ENCODE results near the gene VAV2.

VAV2 gene

GRCh38 chr9:133717113-133718031 is 274.8 kb downstream of the VAV2 start:
- Histone ChIP-seq H3K36me3 (ENCODE audit: control insufficient read depth, insufficient read depth, low read length) (peaks cover 3% of the 10 kb centered on the region), H3K4me3 (ENCODE audit: extremely low read depth, insufficient read depth, low read length, poor library complexity, severe bottlenecking) (no peak overlapping the region), H3K27ac (ENCODE audit: low read depth, low read length, severe bottlenecking) (no peak overlapping the region), H3K4me1 (ENCODE audit: control insufficient read depth, insufficient read depth, low read length, poor library complexity, severe bottlenecking) (peaks cover 42% of the 10 kb centered on the region), H3K9me3 (ENCODE audit: control insufficient read depth, low read length) (no peaks in the 10 kb centered on the region)
- 95% methylated on average over 18 to 20 of the region's 20 CpGs for WGBS, 2 experiments (ENCODE audit: insufficient coverage in 2 of 2)

DNA sequence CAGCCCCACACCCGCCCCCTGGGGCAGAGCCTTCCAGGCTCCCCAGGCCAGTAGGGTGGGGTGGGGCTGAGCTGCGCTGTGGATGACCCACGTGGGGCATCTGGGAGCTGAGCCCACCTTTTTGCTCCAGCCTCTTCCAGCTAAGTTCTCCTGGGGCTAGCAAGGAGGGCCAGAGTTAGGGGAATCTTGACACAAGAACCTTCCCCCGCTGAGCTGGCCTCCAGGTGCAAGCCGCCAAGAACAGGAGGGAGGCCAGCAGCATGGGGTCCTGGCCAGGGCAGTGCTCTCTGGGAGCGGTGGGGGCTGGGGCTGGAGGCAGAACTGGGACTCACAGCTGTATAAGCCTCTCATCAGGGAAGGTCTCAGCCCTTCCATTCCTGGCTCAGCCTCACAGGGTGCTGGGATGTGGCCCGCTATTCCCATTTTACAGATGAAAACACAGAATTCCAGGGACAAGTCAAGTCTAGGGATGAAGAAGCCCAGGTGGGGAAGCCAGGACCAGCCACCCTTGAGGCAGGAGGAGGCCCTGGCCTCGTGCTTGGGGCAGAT is 275.5 kb downstream of the VAV2 start:
- Histone ChIP-seq H3K4me1 (ENCODE audit: control insufficient read depth, insufficient read depth, low read length, poor library complexity, severe bottlenecking) (peaks cover 50% of the 10 kb centered on the region), H3K4me3 (ENCODE audit: extremely low read depth, insufficient read depth, low read length, poor library complexity, severe bottlenecking) (no peak overlapping the region), H3K9me3 (ENCODE audit: control insufficient read depth, low read length) (no peaks in the 10 kb centered on the region), H3K36me3 (ENCODE audit: control insufficient read depth, insufficient read depth, low read length) (peaks cover 3% of the 10 kb centered on the region), H3K27ac (ENCODE audit: low read depth, low read length, severe bottlenecking) (peak overlapping the region; percentile 99)
- 76 to 84% methylated on average over 5 to 8 of the region's 8 CpGs for WGBS, 2 experiments (ENCODE audit: insufficient coverage in 2 of 2)

- H3K27ac ChIP-seq (ENCODE audit: low read depth, low read length, severe bottlenecking): peak overlapping the region; percentile 99
- H3K9me3 ChIP-seq (ENCODE audit: control insufficient read depth, low read length): no peaks in the 10 kb centered on the region
- peaks cover 2% of the 10 kb centered on the region for H3K36me3 ChIP-seq (ENCODE audit: control insufficient read depth, insufficient read depth, low read length)
- WGBS, 2 experiments (ENCODE audit: insufficient coverage in 2 of 2): 85 to 87% methylated on average over 17 to 19 of the region's 21 CpGs
- peaks cover 56% of the 10 kb centered on the region for H3K4me1 ChIP-seq (ENCODE audit: control insufficient read depth, insufficient read depth, low read length, poor library complexity, severe bottlenecking)
- no peak overlapping the region for H3K4me3 ChIP-seq (ENCODE audit: extremely low read depth, insufficient read depth, low read length, poor library complexity, severe bottlenecking)
These were observed 276.1 kb downstream of the VAV2 start for GRCh38 chr9:133715866-133716563.

DNA sequence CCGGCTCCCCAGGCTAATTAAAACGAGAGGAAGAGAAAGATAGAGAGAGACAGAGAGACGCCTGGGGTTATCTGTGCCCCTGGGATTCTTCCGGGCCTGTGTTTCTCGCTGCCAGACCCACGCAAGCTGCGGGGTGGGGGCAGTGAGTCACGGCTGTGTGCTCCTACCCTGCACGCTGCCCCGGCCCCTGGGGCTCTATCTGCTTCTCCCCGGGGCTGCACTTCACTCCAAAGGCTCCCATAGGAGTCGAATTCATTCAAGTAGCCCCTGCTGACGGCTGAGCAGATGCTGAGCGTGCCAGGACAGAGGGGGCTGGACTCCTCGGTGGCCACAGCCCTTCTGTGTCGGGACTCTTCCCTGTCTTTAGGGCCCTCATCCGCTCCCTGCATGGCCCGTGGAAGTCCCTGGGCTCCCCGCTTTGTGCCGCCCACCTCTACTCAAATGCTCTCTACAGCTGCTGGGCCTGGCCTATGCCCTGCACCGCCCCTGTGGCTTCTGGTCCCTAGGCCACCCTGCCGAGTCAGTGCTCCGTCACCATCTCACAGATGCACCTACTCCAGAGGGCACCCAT is 276.7 kb downstream of the VAV2 start:
- H3K27ac ChIP-seq (ENCODE audit: low read depth, low read length, severe bottlenecking): peak overlapping the region; percentile 99

DNA sequence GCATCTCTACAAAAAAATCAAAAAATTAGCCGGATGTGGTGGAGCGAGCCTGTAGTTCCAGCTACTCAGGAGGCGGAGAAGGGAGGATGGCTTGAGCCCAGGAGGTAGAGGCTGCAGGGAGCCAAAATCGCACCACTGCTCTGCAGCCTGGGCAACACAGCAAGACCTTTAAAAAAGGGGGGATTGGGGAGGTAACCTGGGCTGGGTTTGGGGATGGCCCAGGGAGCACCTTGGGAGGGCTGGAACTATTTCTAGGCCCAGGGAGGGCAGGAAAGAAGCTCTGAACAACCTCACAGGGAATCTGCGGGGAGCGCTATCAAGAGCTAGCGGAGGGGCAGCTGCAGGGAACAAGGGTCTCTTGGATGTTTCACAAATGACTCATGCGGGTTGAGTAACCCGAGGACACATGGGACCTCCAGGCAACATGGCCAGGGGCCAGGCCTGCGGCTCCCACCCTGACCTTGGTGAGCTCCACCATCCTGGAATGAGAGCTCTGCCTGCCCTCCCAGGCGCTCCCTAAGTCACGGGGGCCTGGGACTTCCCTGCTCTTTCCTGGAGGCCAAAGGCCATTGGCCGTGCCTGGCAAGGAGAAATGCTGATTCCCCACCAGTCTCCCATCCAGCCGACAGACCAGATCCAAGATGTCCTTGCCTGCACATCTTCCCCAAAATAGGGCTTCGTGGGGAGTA is 277.4 kb downstream of the VAV2 start:
- Histone ChIP-seq H3K4me3 (ENCODE audit: extremely low read depth, insufficient read depth, low read length, poor library complexity, severe bottlenecking) (no peak overlapping the region), H3K9me3 (ENCODE audit: control insufficient read depth, low read length) (no peaks in the 10 kb centered on the region), H3K4me1 (ENCODE audit: control insufficient read depth, insufficient read depth, low read length, poor library complexity, severe bottlenecking) (peaks cover 60% of the 10 kb centered on the region), H3K27ac (ENCODE audit: low read depth, low read length, severe bottlenecking) (peak overlapping the region; percentile 99), H3K36me3 (ENCODE audit: control insufficient read depth, insufficient read depth, low read length) (no peaks in the 10 kb centered on the region)
- WGBS, 2 experiments (ENCODE audit: insufficient coverage in 2 of 2): 59% methylated on average over 11 to 14 of the region's 15 CpGs

More for the DNA sequence above, 276.7 kb downstream of the VAV2 start:
- Histone ChIP-seq H3K36me3 (ENCODE audit: control insufficient read depth, insufficient read depth, low read length) (no peaks in the 10 kb centered on the region), H3K4me3 (ENCODE audit: extremely low read depth, insufficient read depth, low read length, poor library complexity, severe bottlenecking) (no peak overlapping the region), H3K9me3 (ENCODE audit: control insufficient read depth, low read length) (no peaks in the 10 kb centered on the region), H3K4me1 (ENCODE audit: control insufficient read depth, insufficient read depth, low read length, poor library complexity, severe bottlenecking) (peaks cover 60% of the 10 kb centered on the region)
- WGBS, 2 experiments (ENCODE audit: insufficient coverage in 2 of 2): 71 to 78% methylated on average over 19 to 20 of the region's 23 CpGs

- 85 to 90% methylated on average over 18 of the region's 18 CpGs for WGBS, 2 experiments (ENCODE audit: insufficient coverage in 2 of 2)
- no peak overlapping the region for H3K4me3 ChIP-seq (ENCODE audit: extremely low read depth, insufficient read depth, low read length, poor library complexity, severe bottlenecking)
- H3K36me3 ChIP-seq (ENCODE audit: control insufficient read depth, insufficient read depth, low read length): no peaks in the 10 kb centered on the region
- no peaks in the 10 kb centered on the region for H3K9me3 ChIP-seq (ENCODE audit: control insufficient read depth, low read length)
- H3K27ac ChIP-seq (ENCODE audit: low read depth, low read length, severe bottlenecking): peak overlapping the region; percentile 99
- peaks cover 60% of the 10 kb centered on the region for H3K4me1 ChIP-seq (ENCODE audit: control insufficient read depth, insufficient read depth, low read length, poor library complexity, severe bottlenecking)
These were observed 278.1 kb downstream of the VAV2 start for GRCh38 chr9:133713960-133714495.

- H3K36me3 ChIP-seq (ENCODE audit: control insufficient read depth, insufficient read depth, low read length): no peaks in the 10 kb centered on the region
- H3K4me3 ChIP-seq (ENCODE audit: extremely low read depth, insufficient read depth, low read length, poor library complexity, severe bottlenecking): no peak overlapping the region
- WGBS, 2 experiments (ENCODE audit: insufficient coverage in 2 of 2): 84 to 86% methylated on average over 23 to 24 of the region's 25 CpGs
- no peaks in the 10 kb centered on the region for H3K9me3 ChIP-seq (ENCODE audit: control insufficient read depth, low read length)
- H3K27ac ChIP-seq (ENCODE audit: low read depth, low read length, severe bottlenecking): peak overlapping the region; percentile 99
- peaks cover 60% of the 10 kb centered on the region for H3K4me1 ChIP-seq (ENCODE audit: control insufficient read depth, insufficient read depth, low read length, poor library complexity, severe bottlenecking)
These were observed 278.8 kb downstream of the VAV2 start for GRCh38 chr9:133713150-133713959.

DNA sequence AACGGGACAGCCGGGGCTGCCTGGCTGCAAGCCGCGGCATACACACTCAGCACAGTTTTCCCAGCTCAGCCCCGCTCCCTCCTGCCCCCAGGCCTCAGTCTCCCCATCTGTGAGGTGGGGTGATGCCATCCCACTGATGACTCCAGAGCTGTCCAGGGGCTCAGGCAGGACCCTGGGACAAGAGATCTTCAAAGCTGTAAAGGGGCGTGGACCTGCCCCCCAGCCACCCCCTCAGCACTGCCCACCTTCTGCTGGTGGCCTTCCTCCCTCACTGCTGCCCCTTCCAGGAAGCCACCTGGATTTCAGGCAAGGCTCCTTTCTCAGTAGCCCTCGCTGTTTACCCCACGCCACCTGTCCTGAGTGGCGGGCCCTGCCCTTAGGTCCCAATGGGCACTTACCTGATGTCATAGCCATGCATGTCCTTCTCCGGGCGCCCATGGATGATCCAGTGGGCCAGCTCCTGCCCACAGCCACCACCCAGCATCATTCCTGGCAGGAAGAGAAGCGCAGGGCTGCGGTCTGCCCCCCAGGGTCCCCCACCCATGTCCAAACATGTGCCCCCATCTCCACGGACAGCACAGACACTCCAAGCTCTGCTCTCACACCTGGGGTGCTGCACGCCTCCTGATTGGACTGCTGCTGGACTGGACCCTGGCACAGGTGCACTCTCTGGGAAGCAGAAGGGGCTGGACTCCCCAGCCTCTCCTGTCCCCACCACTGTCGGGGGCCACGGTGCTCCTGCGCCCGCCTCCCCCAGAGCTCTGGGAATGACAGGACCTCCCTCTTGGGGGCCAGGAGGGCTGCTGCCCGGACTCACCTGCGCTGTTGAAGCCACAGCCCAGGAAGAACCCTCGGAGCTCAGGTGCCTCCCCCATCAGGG is 279.7 kb downstream of the VAV2 start:
- no peak overlapping the region for H3K27ac ChIP-seq (ENCODE audit: low read depth, low read length, severe bottlenecking)
- WGBS, 2 experiments (ENCODE audit: insufficient coverage in 2 of 2): 95 to 97% methylated on average over 11 to 15 of the region's 22 CpGs

More for the DNA sequence above, 279.7 kb downstream of the VAV2 start:
- Histone ChIP-seq H3K4me1 (ENCODE audit: control insufficient read depth, insufficient read depth, low read length, poor library complexity, severe bottlenecking) (peaks cover 60% of the 10 kb centered on the region), H3K4me3 (ENCODE audit: extremely low read depth, insufficient read depth, low read length, poor library complexity, severe bottlenecking) (no peak overlapping the region), H3K9me3 (ENCODE audit: control insufficient read depth, low read length) (no peaks in the 10 kb centered on the region), H3K36me3 (ENCODE audit: control insufficient read depth, insufficient read depth, low read length) (no peaks in the 10 kb centered on the region)

Data from mesodermal cell (in vitro differentiated cells).